DMS53 treated with DMSO at 0.1 percent for 48 hours (cell line): ENCODE results near the gene ESYT1.
"Not testable (repeated sequence)": the region's sequence is repeated elsewhere in the genome, so short reads cannot be mapped to it uniquely, and the experiment has no call there.

Experiments used
- DNase-seq: peaks from one replicate; lab custom pipeline; 2025; ENCODE audit not compliant: unreplicated experiment; lab: John Stamatoyannopoulos, UW

The ESYT1 gene

GRCh38 chr12:56155256-56155845 lies 27.3 kb downstream of the ESYT1 start:
- DNase-seq: no peak

- not testable (repeated sequence) for DNase-seq
These were observed 28.6 kb downstream of the ESYT1 start for GRCh38 chr12:56156464-56157200.

- DNase-seq: peak; percentile 79
These were observed 29.3 kb downstream of the ESYT1 start for GRCh38 chr12:56157201-56158028.

GRCh38 chr12:56158029-56158925 lies 30.2 kb downstream of the ESYT1 start, which contains the start of gene MYL6:
MYL6 (plus strand) TSS chr12:56158359; CDS start chr12:56158402, 43 bp downstream.
- peak; percentile 93 for DNase-seq

GRCh38 chr12:56158926-56159461 lies 30.9 kb downstream of the ESYT1 start:
- peak; percentile 17 for DNase-seq

GRCh38 chr12:56159482-56160192 lies 31.6 kb downstream of the ESYT1 start:
- DNase-seq: no peak

GRCh38 chr12:56160193-56160763 lies 32.2 kb downstream of the ESYT1 start:
- DNase-seq: no peak

GRCh38 chr12:56160894-56161689 lies 33.0 kb downstream of the ESYT1 start:
- no peak for DNase-seq

- no peak for DNase-seq
These were observed 33.8 kb downstream of the ESYT1 start for GRCh38 chr12:56161690-56162351.

- no peak for DNase-seq
These were observed 34.6 kb downstream of the ESYT1 start for GRCh38 chr12:56162468-56163290.

- no peak for DNase-seq
These were observed 35.7 kb downstream of the ESYT1 start for GRCh38 chr12:56163533-56164344.

GRCh38 chr12:56164345-56164729 lies 36.3 kb downstream of the ESYT1 start:
- DNase-seq: no peak

GRCh38 chr12:56165369-56165768 lies 37.3 kb downstream of the ESYT1 start:
- no peak for DNase-seq

GRCh38 chr12:56169229-56169759 lies 41.2 kb downstream of the ESYT1 start:
- DNase-seq: no peak

GRCh38 chr12:56172839-56173238 lies 44.8 kb downstream of the ESYT1 start:
- no peak for DNase-seq

GRCh38 chr12:56178347-56178746 lies 50.3 kb downstream of the ESYT1 start:
- no peak for DNase-seq
